GM12878 (cell line): Measurements from ENCODE around the gene CXCL9. TPM values are rescaled to one million over a fixed set of nuclear protein-coding genes. Genes with fewer than 3 reads are reported as not detected.

Source experiments
- ATAC-seq: fragments of 200-7000 bp; cut with Tn5 transposase; 3 replicates; pipeline ENCODE4 v1.9.1; 2020; ENCODE audit warnings: mild to moderate bottlenecking, moderate library complexity
- BruUV-seq: library from RNA; stranded (reverse); fragments of 400-500 nt; replicated peaks from 2 replicates; lab custom pipeline; 2021; lab: Mats Ljungman, UMichigan
- CTCF ChIA-PET: fragments of 300-600 bp; sonication (Branson Sonifier 250); formaldehyde crosslinking; extraction: SDS; loops from one replicate; lab custom pipeline; 2021; ENCODE audit warnings: inconsistent platforms; lab: Yijun Ruan, JAX
- POLR2A ChIA-PET: fragments of 350-600 bp; formaldehyde crosslinking; extraction: SDS; loops from one replicate; lab custom pipeline; 2021; ENCODE audit warnings: inconsistent platforms; lab: Charles Lee
- RAD21 ChIA-PET: fragments of 300-600 bp; sonication (Branson Sonifier 250); formaldehyde crosslinking; loops from one replicate; lab custom pipeline; 2023; ENCODE audit warnings: antibody characterized with exemption; ENCODE audit not compliant: unreplicated experiment; lab: Charles Lee
- SMC1A ChIA-PET: fragments of 300-600 bp; sonication (Branson Sonifier 250); formaldehyde crosslinking; loops from one replicate; lab custom pipeline; 2023; ENCODE audit not compliant: unreplicated experiment, uncharacterized antibody; lab: Charles Lee
- DNase-seq: peaks from one replicate; pipeline ENCODE4 v3.0.0-alpha.2; 2011; ENCODE audit warnings: low read depth, low spot score
- FAIRE-seq: peaks from 3 replicates; lab custom pipeline; 2011; peaks lifted over from hg19 to GRCh38; lab: Jason Lieb, UNC
- H2AFZ ChIP-seq: 2 replicates; pipeline ENCODE4 v1.6.0; 2011; ENCODE audit warnings: low read depth, low read length, control low read depth; ENCODE audit not compliant: control insufficient read depth
- H3K27ac ChIP-seq: 2 replicates; pipeline ENCODE4 v1.5.1; 2011; ENCODE audit warnings: control low read depth; ENCODE audit not compliant: control insufficient read depth, insufficient read depth
- H3K27me3 ChIP-seq, 2 experiments: replicated peaks in 1 of 2; 2 replicates each; pipeline versions ENCODE4 v1.6.0 to v1.6.1; 2011; ENCODE audit warnings: low read length in 1 of 2; ENCODE audit not compliant: control insufficient read depth in 2 of 2, insufficient read depth in 2 of 2
- H3K36me3 ChIP-seq, 2 experiments: 2 replicates each; pipeline ENCODE4 v1.5.1; 2011; ENCODE audit warnings: low read length in 1 of 2; ENCODE audit not compliant: control insufficient read depth in 2 of 2, insufficient read depth in 2 of 2
- H3K4me1 ChIP-seq: 2 replicates; pipeline ENCODE4 v1.6.1; 2011; ENCODE audit warnings: mild to moderate bottlenecking, low read length, moderate library complexity, mixed read lengths; ENCODE audit not compliant: control insufficient read depth, insufficient read depth
- H3K4me2 ChIP-seq: 2 replicates; pipeline ENCODE4 v1.6.0; 2011; ENCODE audit warnings: control low read depth; ENCODE audit not compliant: control insufficient read depth, insufficient read depth
- H3K4me3 ChIP-seq: fragments of 200-600 bp; sonication (generic); 2 replicates; pipeline ENCODE4 v1.5.1; 2016
- H3K79me2 ChIP-seq: 2 replicates; pipeline ENCODE4 v1.6.0; 2011; ENCODE audit warnings: low read length; ENCODE audit not compliant: control insufficient read depth, insufficient read depth
- H3K9ac ChIP-seq: 2 replicates; pipeline ENCODE4 v1.8.0; 2011; ENCODE audit warnings: low read length, control low read depth, mixed read lengths; ENCODE audit not compliant: control insufficient read depth, insufficient read depth
- H3K9me3 ChIP-seq: replicated peaks from 3 replicates; pipeline ENCODE4 v1.5.1; 2011; ENCODE audit warnings: mild to moderate bottlenecking, low read length; ENCODE audit not compliant: control insufficient read depth, insufficient read depth
- H4K20me1 ChIP-seq: 2 replicates; pipeline ENCODE4 v1.6.0; 2011; ENCODE audit not compliant: control insufficient read depth, insufficient read depth
- CBX3 ChIP-seq: fragments of 200-600 bp; sonication (generic); IDR thresholded peaks from 2 replicates; pipeline ENCODE4 v1.6.1; 2016; ENCODE audit warnings: low read depth, borderline replicate concordance
- CBX5 ChIP-seq: sonication (generic); IDR thresholded peaks from 2 replicates; pipeline ENCODE4 v1.6.1; 2016; ENCODE audit warnings: low read depth, moderate library complexity, mild to moderate bottlenecking, inconsistent platforms
- ELK1 ChIP-seq: IDR thresholded peaks from 2 replicates; pipeline ENCODE4 v1.6.1; 2012; ENCODE audit warnings: low read depth, low read length, improper control_type of control experiment
- JUNB ChIP-seq: IDR thresholded peaks from 2 replicates; pipeline ENCODE4 v1.6.1; 2016; ENCODE audit warnings: antibody characterized with exemption, mild to moderate bottlenecking
- NR2C2 ChIP-seq: IDR thresholded peaks from 2 replicates; pipeline ENCODE4 v1.6.1; 2011; ENCODE audit warnings: borderline replicate concordance, low read depth; ENCODE audit not compliant: control insufficient read depth, insufficient read length
- PAX5 ChIP-seq: IDR thresholded peaks from 2 replicates; pipeline ENCODE4 v1.6.1; 2011; ENCODE audit warnings: low read depth, low read length, borderline replicate concordance
- POLR2AphosphoS2 ChIP-seq: IDR thresholded peaks from 2 replicates; pipeline ENCODE4 v1.6.1; 2011; ENCODE audit warnings: low read depth, mild to moderate bottlenecking, low read length, improper control_type of control experiment, moderate library complexity
- RUNX3 ChIP-seq: IDR thresholded peaks from 2 replicates; pipeline ENCODE4 v1.6.1; 2012; ENCODE audit warnings: low read length, inconsistent platforms
- WGBS: methylation state at CpG from one replicate; pipeline ENCODE4 v1.1.6; 2016; ENCODE audit warnings: low lambda C conversion rate; ENCODE audit not compliant: insufficient replicate concordance, insufficient coverage; ENCODE audit errors: missing lambda C conversion rate; 5-methylcytosine and 5-hydroxymethylcytosine counted together
- in situ Hi-C: fragments of 300-500 bp; cut with MboI; formaldehyde crosslinking; loops from 9 replicates; pipeline ENCODE4 v1.14.3; 2018; ENCODE audit warnings: mixed read lengths
- intact Hi-C: fragments of 100-400 bp; cut with micrococcal nuclease; formaldehyde crosslinking; loops from one replicate; pipeline ENCODE4 v1.14.2; 2022; ENCODE audit not compliant: unreplicated experiment
- polyA plus RNA-seq, 11 experiments: library from polyadenylated mRNA; depleted of rRNA in 4 of 11; unstranded in 6 of 11; stranded (reverse) in 5 of 11; fragments of >200 nt; fragmentation: Nextera tagmentation in 4 of 11; fragmentation: Illumina TruSeq in 1 of 11; extraction: Ambion mirVana in 4 of 11; extraction: Trizol in 1 of 11; gene quantifications; 1 replicate in 1 of 11; 2 replicates in 10 of 11; pipeline versions ENCODE4 v1.2.1 to v1.2.3, GENCODE V29; 2011 to 2016; ENCODE audit warnings: inconsistent platforms in 2 of 11, missing spikeins in 2 of 11, low read depth in 1 of 11
- total RNA-seq, 4 experiments: library from RNA; depleted of rRNA in 3 of 4; stranded (reverse); fragments of >200 nt in 3 of 4; fragmentation: Illumina TruSeq in 1 of 4; extraction: Trizol in 1 of 4; gene quantifications; 2 replicates each; pipeline versions ENCODE4 v1.2.1 to v1.2.3, GENCODE V29; 2013 to 2021
- TF ChIP-seq, protein P1 (sequence below): fragments of 450-650 bp; IDR thresholded peaks from 2 replicates; pipeline ENCODE4 v1.6.1; 2016; ENCODE audit warnings: mild to moderate bottlenecking
- TF ChIP-seq, protein P2 (sequence below): IDR thresholded peaks from 2 replicates; pipeline ENCODE4 v1.6.1; 2012; ENCODE audit warnings: low read depth, low read length, improper control_type of control experiment
- TF ChIP-seq, protein P3 (sequence below): IDR thresholded peaks from 2 replicates; pipeline ENCODE4 v1.6.1; 2012; ENCODE audit warnings: low read depth, low read length, improper control_type of control experiment
- TF ChIP-seq, protein P4 (sequence below): fragments of 450-650 bp; IDR thresholded peaks from 2 replicates; pipeline ENCODE4 v1.6.1; 2017; ENCODE audit warnings: borderline replicate concordance

CXCL9 gene
- total and polyA plus RNA-seq, 10 of the 15 experiments (the other 5 are each of a cell fraction or from before 2014, with no cell fraction given), result 0.03 to 0.46 (median 0.22) TPM; not detected in 1

- Histone ChIP-seq H3K9me3 (no peaks in the 10 kb centered on the region), H3K4me1 (no peaks in the 10 kb centered on the region)
- POLR2A ChIA-PET, result no interaction called here
- SMC1A ChIA-PET, result interaction anchor here (1.0 to 3.3 kb wide), 3 partner anchors 15 to 39 kb away, joined by 3 to 13 read pairs (median 7); no protein-coding TSS in a partner anchor
- TF ChIP-seq RUNX3, result peak; percentile 47
- TF ChIP-seq, protein P1, sequence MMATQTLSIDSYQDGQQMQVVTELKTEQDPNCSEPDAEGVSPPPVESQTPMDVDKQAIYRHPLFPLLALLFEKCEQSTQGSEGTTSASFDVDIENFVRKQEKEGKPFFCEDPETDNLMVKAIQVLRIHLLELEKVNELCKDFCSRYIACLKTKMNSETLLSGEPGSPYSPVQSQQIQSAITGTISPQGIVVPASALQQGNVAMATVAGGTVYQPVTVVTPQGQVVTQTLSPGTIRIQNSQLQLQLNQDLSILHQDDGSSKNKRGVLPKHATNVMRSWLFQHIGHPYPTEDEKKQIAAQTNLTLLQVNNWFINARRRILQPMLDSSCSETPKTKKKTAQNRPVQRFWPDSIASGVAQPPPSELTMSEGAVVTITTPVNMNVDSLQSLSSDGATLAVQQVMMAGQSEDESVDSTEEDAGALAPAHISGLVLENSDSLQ, result no peak
- TF ChIP-seq, all 136 proteins: peak for 1
- no peak overlapping the region for H2AFZ ChIP-seq
- ATAC-seq (peak; percentile 50), DNase-seq (no peak), FAIRE-seq (peak; percentile 13)
- intact Hi-C loops (no loop called here), in situ Hi-C loops (no loop called here)
- no peaks in the 10 kb centered on the region for H3K79me2 ChIP-seq
- H3K4me2 ChIP-seq, result no peak overlapping the region; the same call in 1 of the 2 replicates
- no peaks in the 10 kb centered on the region for H4K20me1 ChIP-seq
- BruUV-seq, result no TSS peak
- H3K4me3 ChIP-seq, result no peak overlapping the region
- no peaks in the 10 kb centered on the region for H3K36me3 ChIP-seq
- ChIA-PET CTCF (interaction anchor here (0.8 to 3.9 kb wide), 3 partner anchors 19 to 39 kb away, joined by 3 to 20 read pairs (median 3); no protein-coding TSS in a partner anchor), RAD21 (no interaction called here)
- no peaks in the 10 kb centered on the region; a peak in 1 of 4 replicates for H3K27me3 ChIP-seq
- 17% methylated on average over 3 of the region's 3 CpGs for WGBS
- no peak overlapping the region for H3K27ac ChIP-seq
- no peak overlapping the region for H3K9ac ChIP-seq
Measured at GRCh38 chr4:76035141-76035540, 27.8 kb upstream of the CXCL9 start.

- RAD21 ChIA-PET, result no interaction called here
- no peak for TF ChIP-seq CBX3
- no peak for TF ChIP-seq NR2C2
- TF ChIP-seq, protein P2, sequence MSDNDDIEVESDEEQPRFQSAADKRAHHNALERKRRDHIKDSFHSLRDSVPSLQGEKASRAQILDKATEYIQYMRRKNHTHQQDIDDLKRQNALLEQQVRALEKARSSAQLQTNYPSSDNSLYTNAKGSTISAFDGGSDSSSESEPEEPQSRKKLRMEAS, result no peak
- no peak for TF ChIP-seq PAX5
- TF ChIP-seq, protein P3, sequence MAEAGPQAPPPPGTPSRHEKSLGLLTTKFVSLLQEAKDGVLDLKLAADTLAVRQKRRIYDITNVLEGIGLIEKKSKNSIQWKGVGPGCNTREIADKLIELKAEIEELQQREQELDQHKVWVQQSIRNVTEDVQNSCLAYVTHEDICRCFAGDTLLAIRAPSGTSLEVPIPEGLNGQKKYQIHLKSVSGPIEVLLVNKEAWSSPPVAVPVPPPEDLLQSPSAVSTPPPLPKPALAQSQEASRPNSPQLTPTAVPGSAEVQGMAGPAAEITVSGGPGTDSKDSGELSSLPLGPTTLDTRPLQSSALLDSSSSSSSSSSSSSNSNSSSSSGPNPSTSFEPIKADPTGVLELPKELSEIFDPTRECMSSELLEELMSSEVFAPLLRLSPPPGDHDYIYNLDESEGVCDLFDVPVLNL, result no peak
- TF ChIP-seq, protein P4, sequence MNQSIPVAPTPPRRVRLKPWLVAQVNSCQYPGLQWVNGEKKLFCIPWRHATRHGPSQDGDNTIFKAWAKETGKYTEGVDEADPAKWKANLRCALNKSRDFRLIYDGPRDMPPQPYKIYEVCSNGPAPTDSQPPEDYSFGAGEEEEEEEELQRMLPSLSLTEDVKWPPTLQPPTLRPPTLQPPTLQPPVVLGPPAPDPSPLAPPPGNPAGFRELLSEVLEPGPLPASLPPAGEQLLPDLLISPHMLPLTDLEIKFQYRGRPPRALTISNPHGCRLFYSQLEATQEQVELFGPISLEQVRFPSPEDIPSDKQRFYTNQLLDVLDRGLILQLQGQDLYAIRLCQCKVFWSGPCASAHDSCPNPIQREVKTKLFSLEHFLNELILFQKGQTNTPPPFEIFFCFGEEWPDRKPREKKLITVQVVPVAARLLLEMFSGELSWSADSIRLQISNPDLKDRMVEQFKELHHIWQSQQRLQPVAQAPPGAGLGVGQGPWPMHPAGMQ, result no peak
- no peak for TF ChIP-seq RUNX3
- TF ChIP-seq JUNB, result no peak
- no peak for TF ChIP-seq POLR2AphosphoS2
- no peak for TF ChIP-seq CBX5
- TF ChIP-seq ELK1, result no peak
Measured at GRCh38 chr4:76029300-76029699, 22.0 kb upstream of the CXCL9 start.

More at GRCh38 chr4:76029300-76029699, 22.0 kb upstream of the CXCL9 start:
- no TSS peak for BruUV-seq
- Histone ChIP-seq H3K4me3 (no peak overlapping the region), H3K9ac (no peak overlapping the region), H3K4me1 (no peaks in the 10 kb centered on the region), H4K20me1 (no peaks in the 10 kb centered on the region), H3K27ac (no peak overlapping the region), H3K9me3 (no peaks in the 10 kb centered on the region), H3K36me3 (no peaks in the 10 kb centered on the region), H3K4me2 (no peak overlapping the region), H3K79me2 (no peaks in the 10 kb centered on the region), H2AFZ (no peak overlapping the region), H3K27me3 (no peaks in the 10 kb centered on the region; a peak in 1 of 4 replicates)
- ChIA-PET SMC1A (interaction anchor here (1.1 kb wide), 1 partner anchor 34 kb away, joined by 3 read pairs; no protein-coding TSS in a partner anchor), CTCF (no interaction called here), POLR2A (no interaction called here)
- intact Hi-C loops (no loop called here), in situ Hi-C loops (no loop called here)
- DNase-seq, result no peak
- FAIRE-seq, result no peak
- WGBS, result 28% methylated on average over 2 of the region's 2 CpGs
- ATAC-seq, result no peak
